Measurements from ENCODE around the gene MLPH. TPM values are rescaled to one million over a fixed set of nuclear protein-coding genes. Genes with fewer than 3 reads are reported as not detected.

The MLPH gene
- total RNA-seq, 6 experiments from 2014 or later, result 20.8 to 52.8 (median 35.1) TPM

DNA sequence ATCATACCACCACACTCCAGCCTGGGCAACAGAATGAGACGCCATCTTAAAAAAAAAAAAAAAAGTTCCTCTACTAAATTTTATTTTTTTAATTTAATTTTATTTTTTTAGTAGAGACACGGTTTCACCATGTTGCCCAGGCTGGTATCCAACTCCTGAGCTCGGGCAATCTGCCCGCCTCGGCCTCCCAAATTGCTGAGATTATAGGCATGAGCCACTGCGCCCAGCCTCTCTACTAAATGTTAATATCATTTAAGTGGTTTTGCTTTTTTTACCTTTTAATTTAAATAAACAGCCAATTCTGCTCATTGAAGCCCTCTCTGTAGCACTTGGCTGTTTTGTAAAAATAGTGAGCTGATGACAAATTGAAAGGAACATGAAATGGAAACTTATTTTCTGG, 94.3 kb downstream of the MLPH start:
- DNase-seq (no peak), ATAC-seq (no peak)
- TF ChIP-seq, protein P1, sequence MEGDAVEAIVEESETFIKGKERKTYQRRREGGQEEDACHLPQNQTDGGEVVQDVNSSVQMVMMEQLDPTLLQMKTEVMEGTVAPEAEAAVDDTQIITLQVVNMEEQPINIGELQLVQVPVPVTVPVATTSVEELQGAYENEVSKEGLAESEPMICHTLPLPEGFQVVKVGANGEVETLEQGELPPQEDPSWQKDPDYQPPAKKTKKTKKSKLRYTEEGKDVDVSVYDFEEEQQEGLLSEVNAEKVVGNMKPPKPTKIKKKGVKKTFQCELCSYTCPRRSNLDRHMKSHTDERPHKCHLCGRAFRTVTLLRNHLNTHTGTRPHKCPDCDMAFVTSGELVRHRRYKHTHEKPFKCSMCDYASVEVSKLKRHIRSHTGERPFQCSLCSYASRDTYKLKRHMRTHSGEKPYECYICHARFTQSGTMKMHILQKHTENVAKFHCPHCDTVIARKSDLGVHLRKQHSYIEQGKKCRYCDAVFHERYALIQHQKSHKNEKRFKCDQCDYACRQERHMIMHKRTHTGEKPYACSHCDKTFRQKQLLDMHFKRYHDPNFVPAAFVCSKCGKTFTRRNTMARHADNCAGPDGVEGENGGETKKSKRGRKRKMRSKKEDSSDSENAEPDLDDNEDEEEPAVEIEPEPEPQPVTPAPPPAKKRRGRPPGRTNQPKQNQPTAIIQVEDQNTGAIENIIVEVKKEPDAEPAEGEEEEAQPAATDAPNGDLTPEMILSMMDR (IDR thresholded peaks at IDR 0.05), result no peak
- no peak for TF ChIP-seq POLR2A (IDR thresholded peaks at IDR 0.05)
- no peak overlapping the region for H3K4me3 ChIP-seq
- peak overlapping the region in 2 of 3 donors; percentile 76 to 90 for H3K27ac ChIP-seq
- WGBS (ENCODE audit: insufficient coverage, low coverage, low lambda C conversion rate, missing lambda C conversion rate), result 53% methylated on average over 6 of the region's 6 CpGs
- no peaks in the 10 kb centered on the region for H3K9me3 ChIP-seq
- peaks cover 0 to 41% (median 23%) of the 10 kb centered on the region in 4 donors for H3K4me1 ChIP-seq
- intact Hi-C loops (cut with DNase I), result no loop called here
- peaks cover 0 to 44% (median 10%) of the 10 kb centered on the region in 4 donors for H3K36me3 ChIP-seq
- no peaks in the 10 kb centered on the region for H3K27me3 ChIP-seq

DNA sequence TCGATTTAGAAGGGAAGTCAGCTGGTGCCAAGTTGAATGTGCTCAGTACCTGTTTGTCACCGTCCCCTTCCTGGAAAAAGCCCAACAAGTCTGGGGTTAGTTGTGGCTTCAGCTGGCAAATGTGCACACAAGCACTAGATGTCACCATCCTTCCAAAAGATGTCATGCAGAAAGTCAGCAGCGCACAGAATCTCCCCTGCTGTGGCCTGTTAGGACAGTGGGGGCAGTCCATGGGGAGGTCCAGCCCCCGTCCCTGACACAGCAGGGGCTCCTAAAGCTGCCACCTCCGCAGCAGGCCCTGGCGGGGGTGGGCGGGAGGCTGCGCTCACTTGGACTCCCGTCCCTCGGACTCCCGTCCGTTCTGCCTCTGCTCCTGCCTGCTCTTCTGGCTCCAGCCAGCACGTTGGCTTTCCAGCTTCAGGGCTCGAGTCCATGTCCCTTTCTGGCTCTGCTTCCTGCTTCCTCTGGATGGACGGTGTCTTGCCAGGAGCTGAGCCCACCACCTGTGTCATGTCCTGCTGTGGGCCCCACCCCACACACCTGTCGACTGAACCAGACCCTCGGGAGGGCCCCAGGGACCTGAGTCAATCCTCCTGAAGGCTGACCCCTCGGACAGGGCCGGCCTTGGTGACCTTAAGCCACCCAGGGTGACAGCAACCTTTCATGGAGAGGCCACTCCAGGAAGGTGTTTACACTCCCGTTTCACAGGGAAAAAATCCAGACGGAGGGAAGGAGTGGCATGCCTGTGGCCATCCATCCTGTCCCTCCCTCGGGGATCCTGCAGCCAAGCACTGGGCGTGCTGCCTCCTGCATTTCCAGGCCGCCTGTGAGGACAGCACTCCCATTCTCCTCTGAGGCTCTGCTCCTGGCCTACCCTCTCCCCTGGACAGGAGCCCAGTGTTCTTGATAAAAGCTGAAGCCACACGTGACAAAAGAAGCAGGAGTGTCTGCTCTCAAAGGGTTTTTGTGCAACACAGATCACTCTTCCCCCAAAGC, 95.0 kb downstream of the MLPH start:
- peak; percentile 78 to 86 (median 83) for ATAC-seq
- no peaks in the 10 kb centered on the region for H3K9me3 ChIP-seq
- intact Hi-C loops (cut with DNase I), result no loop called here
- WGBS (ENCODE audit: insufficient coverage, low coverage, low lambda C conversion rate, missing lambda C conversion rate), result 12% methylated on average over 6 of the region's 25 CpGs
- H3K4me3 ChIP-seq, result no peak overlapping the region
- peaks cover 0 to 36% (median 7%) of the 10 kb centered on the region in 4 donors for H3K36me3 ChIP-seq
- TF ChIP-seq POLR2A (IDR thresholded peaks at IDR 0.05), result no peak
- TF ChIP-seq, protein P1 (IDR thresholded peaks at IDR 0.05), result peak; percentile 26 to 46 (median 45)
- peak; percentile 67 to 95 (median 93) for DNase-seq
- H3K27ac ChIP-seq, result peak overlapping the region; percentile 50 to 90 (median 76)
- no peaks in the 10 kb centered on the region for H3K27me3 ChIP-seq
- H3K4me1 ChIP-seq, result peaks cover 0 to 48% (median 26%) of the 10 kb centered on the region in 4 donors

DNA sequence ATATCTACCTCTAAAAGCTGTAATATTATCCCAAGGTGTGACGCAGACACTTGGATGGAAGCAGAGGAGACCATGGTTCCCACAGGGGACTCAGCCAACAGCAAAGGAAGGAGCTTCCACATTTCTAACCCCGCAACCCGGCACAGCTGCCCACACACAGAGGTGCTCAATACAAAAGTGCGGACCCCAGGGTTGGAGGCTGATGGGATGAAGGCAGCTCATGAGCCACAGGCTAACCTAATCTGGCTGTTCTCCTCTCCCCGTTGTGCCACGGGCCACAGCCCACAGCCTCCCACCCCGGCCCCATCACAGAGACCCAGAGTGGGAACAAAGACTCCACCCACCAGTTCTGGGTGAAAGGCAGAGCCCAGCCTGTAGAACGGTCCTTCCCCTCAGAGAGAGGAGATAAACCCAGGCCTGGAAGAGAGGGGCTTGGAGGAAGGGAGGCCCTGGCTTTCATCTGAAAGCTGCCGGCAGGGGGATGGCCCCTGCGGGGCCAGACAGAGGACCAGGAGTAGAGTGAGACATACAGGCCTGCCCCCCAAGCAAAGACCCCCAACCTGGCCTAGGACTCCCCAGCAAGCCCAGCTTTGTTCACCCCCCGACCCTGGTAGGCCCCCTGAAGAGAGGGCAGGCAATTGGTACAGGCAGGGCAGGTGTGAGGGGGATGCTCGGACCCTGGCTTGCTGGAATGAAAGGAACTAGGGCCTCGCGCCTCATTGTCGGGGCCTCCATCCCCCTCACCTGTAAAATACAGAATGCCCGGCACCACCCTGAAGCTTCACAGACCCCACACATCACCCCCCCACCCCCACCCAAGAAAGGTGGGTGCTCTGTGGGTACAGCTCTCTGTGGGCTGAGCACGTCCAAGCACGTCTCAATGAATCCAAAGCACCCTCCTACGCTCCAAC, 96.6 kb downstream of the MLPH start:
- intact Hi-C loops (cut with DNase I), result no loop called here
- DNase-seq (peak in 1 of 3 donors; percentile 14), ATAC-seq (no peak)
- no peaks in the 10 kb centered on the region for H3K9me3 ChIP-seq
- H3K27ac ChIP-seq, result peak overlapping the region in 1 of 3 donors; percentile 90
- H3K36me3 ChIP-seq, result peaks cover 0 to 32% (median 4%) of the 10 kb centered on the region in 4 donors
- no peak overlapping the region for H3K4me3 ChIP-seq
- 95% methylated on average over 6 of the region's 19 CpGs for WGBS (ENCODE audit: insufficient coverage, low coverage, low lambda C conversion rate, missing lambda C conversion rate)
- no peaks in the 10 kb centered on the region for H3K27me3 ChIP-seq
- TF ChIP-seq, protein P1 (IDR thresholded peaks at IDR 0.05), result no peak
- TF ChIP-seq POLR2A (IDR thresholded peaks at IDR 0.05), result no peak
- H3K4me1 ChIP-seq, result peaks cover 0 to 57% (median 31%) of the 10 kb centered on the region in 4 donors

DNA sequence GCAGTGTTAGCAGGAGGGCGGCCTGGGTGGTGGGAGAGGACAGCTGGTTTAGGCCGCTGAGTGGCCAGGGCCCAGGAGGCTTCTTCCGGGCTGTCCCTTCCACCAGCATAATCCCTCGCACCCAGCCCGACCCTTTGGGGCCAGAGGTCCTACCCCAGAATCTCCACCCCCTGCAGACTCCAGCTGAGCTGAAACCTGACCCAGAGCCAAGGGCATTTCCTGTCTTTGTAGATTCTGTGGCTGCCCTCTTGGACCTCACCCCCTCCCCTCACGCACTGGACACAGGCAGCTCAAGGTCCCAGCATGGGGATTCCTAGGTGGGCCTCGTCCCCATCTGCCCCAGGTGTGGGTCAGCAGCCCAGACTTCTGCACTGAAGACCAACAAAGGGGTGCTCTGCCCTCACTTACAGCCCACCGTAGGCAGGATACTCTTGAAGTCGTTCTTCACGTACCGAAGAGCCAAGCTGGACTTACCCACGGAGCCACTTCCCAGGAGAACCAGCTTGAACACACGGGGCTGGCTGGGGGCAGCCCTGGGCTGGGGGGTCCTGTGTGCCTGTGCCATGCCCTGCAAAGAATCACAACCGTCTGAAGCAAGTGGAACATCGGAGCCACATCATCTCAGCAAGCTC, 98.7 kb downstream of the MLPH start:
- peaks cover 0 to 57% (median 31%) of the 10 kb centered on the region in 4 donors for H3K4me1 ChIP-seq
- DNase-seq (peak; percentile 61 to 69 (median 69)), ATAC-seq (peak; percentile 0 to 18 (median 4))
- TF ChIP-seq POLR2A (IDR thresholded peaks at IDR 0.05), result no peak
- TF ChIP-seq, protein P1 (IDR thresholded peaks at IDR 0.05), result no peak
- H3K27me3 ChIP-seq, result no peaks in the 10 kb centered on the region
- H3K9me3 ChIP-seq, result no peaks in the 10 kb centered on the region
- peak overlapping the region in 1 of 3 donors; percentile 5 for H3K4me3 ChIP-seq
- intact Hi-C loops (cut with DNase I), result no loop called here
- H3K36me3 ChIP-seq, result peaks cover 0 to 14% (median 0%) of the 10 kb centered on the region in 4 donors
- H3K27ac ChIP-seq, result peak overlapping the region in 2 of 3 donors; percentile 34 to 54
- 26% methylated on average over 4 of the region's 15 CpGs for WGBS (ENCODE audit: insufficient coverage, low coverage, low lambda C conversion rate, missing lambda C conversion rate)
